GM23338 (cell line): ENCODE measurements around the gene CTXN1. TPM values are rescaled to one million over a fixed set of nuclear protein-coding genes. Genes with fewer than 3 reads are reported as not detected.
A peak's percentile ranks its signal among the peaks of the same experiment; 100 is the strongest.
"Not testable (repeated sequence)": the region's sequence is repeated elsewhere in the genome, so short reads cannot be mapped to it uniquely, and the experiment has no call there.

Experiments used
- ATAC-seq: fragments of 200-7000 bp; cut with Tn5 transposase; 3 replicates; pipeline ENCODE4 v1.9.1; 2020
- DNase-seq: peaks from one replicate; pipeline ENCODE4 v3.0.0-alpha.2; 2015; ENCODE audit warnings: low spot score
- H2AFZ ChIP-seq: fragments of 200-600 bp; sonication (generic); 2 replicates; pipeline ENCODE4 v1.8.0; 2016; ENCODE audit warnings: antibody characterized with exemption, mild to moderate bottlenecking, moderate library complexity
- H3F3A ChIP-seq: fragments of 200-600 bp; sonication (generic); replicated peaks from 2 replicates; pipeline ENCODE4 v1.8.0; 2017; ENCODE audit warnings: antibody characterized with exemption, mixed run types, low read depth
- H3K27ac ChIP-seq: fragments of 200-600 bp; sonication (generic); 2 replicates; pipeline ENCODE4 v1.6.1; 2016; ENCODE audit warnings: low read depth
- H3K27me3 ChIP-seq: fragments of 200-600 bp; sonication (generic); 2 replicates; pipeline ENCODE4 v1.8.0; 2016; ENCODE audit warnings: mild to moderate bottlenecking, mixed run types, moderate library complexity; ENCODE audit not compliant: insufficient read depth
- H3K36me3 ChIP-seq: fragments of 200-600 bp; sonication (generic); 2 replicates; pipeline ENCODE4 v1.8.0; 2016; ENCODE audit warnings: mild to moderate bottlenecking; ENCODE audit not compliant: insufficient read depth
- H3K4me1 ChIP-seq: fragments of 200-600 bp; sonication (generic); 2 replicates; pipeline ENCODE4 v1.8.0; 2016; ENCODE audit warnings: mild to moderate bottlenecking, moderate library complexity; ENCODE audit not compliant: insufficient read depth
- H3K4me2 ChIP-seq: fragments of 200-600 bp; sonication (generic); 2 replicates; pipeline ENCODE4 v1.7.1; 2017; ENCODE audit warnings: mixed run types
- H3K4me3 ChIP-seq: fragments of 200-600 bp; sonication (generic); 2 replicates; pipeline ENCODE4 v1.6.1; 2016; ENCODE audit warnings: mixed run types
- H3K79me2 ChIP-seq: fragments of 200-600 bp; sonication (generic); replicated peaks from 2 replicates; pipeline ENCODE4 v1.8.0; 2017; ENCODE audit warnings: mild to moderate bottlenecking; ENCODE audit not compliant: insufficient read depth
- H3K9me2 ChIP-seq: fragments of 200-600 bp; sonication (generic); 2 replicates; pipeline ENCODE4 v1.8.0; 2017; ENCODE audit not compliant: insufficient read depth
- H4K20me1 ChIP-seq: fragments of 200-600 bp; sonication (generic); replicated peaks from 2 replicates; pipeline ENCODE4 v1.8.0; 2017; ENCODE audit warnings: mild to moderate bottlenecking; ENCODE audit not compliant: insufficient read depth
- H3K27ac Mint-ChIP-seq: 2 replicates; pipeline ENCODE4 v1.8.0; 2020; ENCODE audit warnings: inconsistent platforms, mild to moderate bottlenecking, moderate library complexity, mixed read lengths
- H3K27me3 Mint-ChIP-seq: 3 replicates; pipeline ENCODE4 v1.8.0; 2022; ENCODE audit warnings: low read depth, mild to moderate bottlenecking, moderate library complexity, mixed read lengths, inconsistent platforms; ENCODE audit not compliant: insufficient read depth, poor library complexity
- H3K36me3 Mint-ChIP-seq: 3 replicates; pipeline ENCODE4 v1.8.0; 2021; ENCODE audit warnings: low read depth, mild to moderate bottlenecking, inconsistent platforms, moderate library complexity, mixed read lengths
- H3K4me1 Mint-ChIP-seq: 3 replicates; pipeline ENCODE4 v1.8.0; 2020; ENCODE audit warnings: mild to moderate bottlenecking, inconsistent platforms, mixed read lengths
- H3K4me3 Mint-ChIP-seq: 3 replicates; pipeline ENCODE4 v1.8.0; 2021; ENCODE audit warnings: moderate library complexity, mild to moderate bottlenecking, inconsistent platforms, mixed read lengths
- H3K9me3 Mint-ChIP-seq: 3 replicates; pipeline ENCODE4 v1.8.0; 2020; ENCODE audit warnings: moderate library complexity, mild to moderate bottlenecking, inconsistent platforms, mixed read lengths
- CREB1 ChIP-seq: fragments of 250-450 bp; sonication (Bioruptor Pico); IDR thresholded peaks from 2 replicates; pipeline ENCODE4 v1.5.0; 2020; ENCODE audit warnings: low read depth, mild to moderate bottlenecking, moderate library complexity
- EZH2 ChIP-seq: fragments of 200-600 bp; sonication (generic); IDR thresholded peaks from one replicate; pipeline ENCODE4 v1.8.0; 2017; ENCODE audit warnings: antibody characterized with exemption, mild to moderate bottlenecking, low read depth; ENCODE audit not compliant: unreplicated experiment
- JUNB ChIP-seq: IDR thresholded peaks from one replicate; pipeline ENCODE4 v1.6.1; 2016; ENCODE audit warnings: antibody characterized with exemption; ENCODE audit not compliant: unreplicated experiment
- NANOG ChIP-seq: IDR thresholded peaks from 2 replicates; pipeline ENCODE4 v1.6.1; 2016; ENCODE audit warnings: antibody characterized with exemption, borderline replicate concordance
- POLR2AphosphoS5 ChIP-seq: IDR thresholded peaks from 2 replicates; pipeline ENCODE4 v1.6.1; 2016; ENCODE audit warnings: antibody characterized with exemption, low read depth
- STAT1 ChIP-seq: IDR thresholded peaks from one replicate; pipeline ENCODE4 v1.6.1; 2016; ENCODE audit warnings: antibody characterized with exemption; ENCODE audit not compliant: unreplicated experiment
- ZNF114 ChIP-seq: fragments of 250-450 bp; sonication (Bioruptor Pico); IDR thresholded peaks from 2 replicates; pipeline ENCODE4 v1.5.0; 2020; ENCODE audit warnings: mild to moderate bottlenecking, moderate library complexity
- ZNF331 ChIP-seq: fragments of 250-450 bp; sonication (Bioruptor Pico); IDR thresholded peaks from 2 replicates; pipeline ENCODE4 v1.5.0; 2020; ENCODE audit warnings: low read depth, mild to moderate bottlenecking, moderate library complexity
- polyA plus RNA-seq: library from polyadenylated mRNA; unstranded; fragments of >200 nt; fragmentation: Nextera tagmentation; extraction: Ambion mirVana; gene quantifications from 2 replicates; pipeline ENCODE4 v1.2.1, GENCODE V29; 2016
- total RNA-seq: library from RNA; depleted of rRNA; stranded (reverse); fragments of >200 nt; shearing (Covaris generic); gene quantifications from 2 replicates; pipeline ENCODE4 v1.2.3, GENCODE V29; 2014
- TF ChIP-seq, protein P1 (sequence below): fragments of 250-450 bp; sonication (Bioruptor Pico); IDR thresholded peaks from 2 replicates; pipeline ENCODE4 v1.5.0; 2020; ENCODE audit warnings: mild to moderate bottlenecking, moderate library complexity
- TF ChIP-seq, protein P2 (sequence below), 2 experiments: fragments of 200-600 bp in 1 of 2; sonication (generic) in 1 of 2; conservative IDR thresholded peaks; 2 replicates each; pipeline versions ENCODE4 v1.5.1 to v1.6.1; 2016 to 2017; ENCODE audit warnings: antibody characterized with exemption in 2 of 2, low read depth in 2 of 2, mild to moderate bottlenecking in 2 of 2, moderate library complexity in 1 of 2
- TF ChIP-seq, protein P3 (sequence below): IDR thresholded peaks from 2 replicates; pipeline ENCODE4 v1.6.1; 2016; ENCODE audit warnings: antibody characterized with exemption

CTXN1 gene
- total and polyA plus RNA-seq, 2 experiments from 2014 or later = 22.5 to 52.4 TPM

DNA sequence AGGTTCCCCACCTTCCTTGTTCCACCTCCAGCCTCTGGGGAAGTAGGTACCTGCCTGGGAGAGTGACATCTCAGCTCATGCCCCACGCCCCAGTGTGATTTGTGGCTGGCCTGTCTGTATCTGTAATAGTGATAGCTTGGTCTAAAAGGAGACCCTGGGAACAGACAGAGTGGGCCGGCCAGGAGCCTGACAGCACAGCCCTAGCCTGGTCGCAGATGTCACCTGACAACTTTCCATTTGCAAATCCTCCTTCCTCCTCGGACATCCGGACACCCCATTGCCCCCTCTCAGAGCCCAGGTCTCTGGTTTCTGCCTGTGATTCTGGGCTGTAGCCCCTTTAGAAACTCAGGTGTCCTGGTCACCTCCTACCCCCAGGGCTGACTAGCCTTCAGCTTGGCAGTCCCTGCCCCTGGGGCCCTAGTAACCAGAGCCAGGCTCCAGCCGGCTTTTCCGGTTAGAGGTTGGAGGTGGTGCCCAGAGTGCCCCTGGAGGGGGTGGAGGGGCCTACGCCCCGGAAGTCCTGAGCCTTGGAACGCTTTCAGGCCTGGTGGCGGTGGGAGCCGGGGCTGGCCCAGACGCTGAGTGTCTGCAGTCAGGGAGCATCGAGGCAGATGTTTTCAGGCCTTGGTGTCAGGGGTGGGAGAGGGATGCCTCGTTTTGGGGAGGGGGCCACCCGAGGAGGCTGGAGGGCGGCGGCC, 31.2 kb downstream of the CTXN1 start:
- Mint-ChIP-seq H3K27me3 (peaks cover 6% of the 10 kb centered on the region), H3K27ac (no peak overlapping the region), H3K4me1 (peaks cover 5% of the 10 kb centered on the region), H3K9me3 (no peaks in the 10 kb centered on the region), H3K4me3 (no peak overlapping the region), H3K36me3 (peaks cover 8% of the 10 kb centered on the region; the same call in 2 of the 3 replicates)
- H3K27me3 ChIP-seq = no peaks in the 10 kb centered on the region
- H3K4me3 ChIP-seq = no peak overlapping the region
- no peak overlapping the region for H3K4me2 ChIP-seq
- no peak for TF ChIP-seq POLR2AphosphoS5
- TF ChIP-seq EZH2 = no peak
- TF ChIP-seq NANOG = no peak
- no peak for TF ChIP-seq CREB1 (CRISPR knock-in tag)
- TF ChIP-seq STAT1 = no peak
- TF ChIP-seq, protein P1, sequence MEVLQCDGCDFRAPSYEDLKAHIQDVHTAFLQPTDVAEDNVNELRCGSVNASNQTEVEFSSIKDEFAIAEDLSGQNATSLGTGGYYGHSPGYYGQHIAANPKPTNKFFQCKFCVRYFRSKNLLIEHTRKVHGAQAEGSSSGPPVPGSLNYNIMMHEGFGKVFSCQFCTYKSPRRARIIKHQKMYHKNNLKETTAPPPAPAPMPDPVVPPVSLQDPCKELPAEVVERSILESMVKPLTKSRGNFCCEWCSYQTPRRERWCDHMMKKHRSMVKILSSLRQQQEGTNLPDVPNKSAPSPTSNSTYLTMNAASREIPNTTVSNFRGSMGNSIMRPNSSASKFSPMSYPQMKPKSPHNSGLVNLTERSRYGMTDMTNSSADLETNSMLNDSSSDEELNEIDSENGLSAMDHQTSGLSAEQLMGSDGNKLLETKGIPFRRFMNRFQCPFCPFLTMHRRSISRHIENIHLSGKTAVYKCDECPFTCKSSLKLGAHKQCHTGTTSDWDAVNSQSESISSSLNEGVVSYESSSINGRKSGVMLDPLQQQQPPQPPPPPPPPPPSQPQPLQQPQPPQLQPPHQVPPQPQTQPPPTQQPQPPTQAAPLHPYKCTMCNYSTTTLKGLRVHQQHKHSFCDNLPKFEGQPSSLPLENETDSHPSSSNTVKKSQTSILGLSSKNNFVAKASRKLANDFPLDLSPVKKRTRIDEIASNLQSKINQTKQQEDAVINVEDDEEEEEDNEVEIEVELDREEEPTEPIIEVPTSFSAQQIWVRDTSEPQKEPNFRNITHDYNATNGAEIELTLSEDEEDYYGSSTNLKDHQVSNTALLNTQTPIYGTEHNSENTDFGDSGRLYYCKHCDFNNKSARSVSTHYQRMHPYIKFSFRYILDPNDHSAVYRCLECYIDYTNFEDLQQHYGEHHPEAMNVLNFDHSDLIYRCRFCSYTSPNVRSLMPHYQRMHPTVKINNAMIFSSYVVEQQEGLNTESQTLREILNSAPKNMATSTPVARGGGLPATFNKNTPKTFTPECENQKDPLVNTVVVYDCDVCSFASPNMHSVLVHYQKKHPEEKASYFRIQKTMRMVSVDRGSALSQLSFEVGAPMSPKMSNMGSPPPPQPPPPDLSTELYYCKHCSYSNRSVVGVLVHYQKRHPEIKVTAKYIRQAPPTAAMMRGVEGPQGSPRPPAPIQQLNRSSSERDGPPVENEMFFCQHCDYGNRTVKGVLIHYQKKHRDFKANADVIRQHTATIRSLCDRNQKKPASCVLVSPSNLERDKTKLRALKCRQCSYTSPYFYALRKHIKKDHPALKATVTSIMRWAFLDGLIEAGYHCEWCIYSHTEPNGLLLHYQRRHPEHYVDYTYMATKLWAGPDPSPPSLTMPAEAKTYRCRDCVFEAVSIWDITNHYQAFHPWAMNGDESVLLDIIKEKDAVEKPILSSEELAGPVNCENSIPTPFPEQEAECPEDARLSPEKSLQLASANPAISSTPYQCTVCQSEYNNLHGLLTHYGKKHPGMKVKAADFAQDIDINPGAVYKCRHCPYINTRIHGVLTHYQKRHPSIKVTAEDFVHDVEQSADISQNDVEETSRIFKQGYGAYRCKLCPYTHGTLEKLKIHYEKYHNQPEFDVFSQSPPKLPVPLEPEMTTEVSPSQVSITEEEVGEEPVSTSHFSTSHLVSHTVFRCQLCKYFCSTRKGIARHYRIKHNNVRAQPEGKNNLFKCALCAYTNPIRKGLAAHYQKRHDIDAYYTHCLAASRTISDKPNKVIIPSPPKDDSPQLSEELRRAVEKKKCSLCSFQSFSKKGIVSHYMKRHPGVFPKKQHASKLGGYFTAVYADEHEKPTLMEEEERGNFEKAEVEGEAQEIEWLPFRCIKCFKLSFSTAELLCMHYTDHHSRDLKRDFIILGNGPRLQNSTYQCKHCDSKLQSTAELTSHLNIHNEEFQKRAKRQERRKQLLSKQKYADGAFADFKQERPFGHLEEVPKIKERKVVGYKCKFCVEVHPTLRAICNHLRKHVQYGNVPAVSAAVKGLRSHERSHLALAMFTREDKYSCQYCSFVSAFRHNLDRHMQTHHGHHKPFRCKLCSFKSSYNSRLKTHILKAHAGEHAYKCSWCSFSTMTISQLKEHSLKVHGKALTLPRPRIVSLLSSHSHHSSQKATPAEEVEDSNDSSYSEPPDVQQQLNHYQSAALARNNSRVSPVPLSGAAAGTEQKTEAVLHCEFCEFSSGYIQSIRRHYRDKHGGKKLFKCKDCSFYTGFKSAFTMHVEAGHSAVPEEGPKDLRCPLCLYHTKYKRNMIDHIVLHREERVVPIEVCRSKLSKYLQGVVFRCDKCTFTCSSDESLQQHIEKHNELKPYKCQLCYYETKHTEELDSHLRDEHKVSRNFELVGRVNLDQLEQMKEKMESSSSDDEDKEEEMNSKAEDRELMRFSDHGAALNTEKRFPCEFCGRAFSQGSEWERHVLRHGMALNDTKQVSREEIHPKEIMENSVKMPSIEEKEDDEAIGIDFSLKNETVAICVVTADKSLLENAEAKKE (CRISPR knock-in tag) = no peak
- TF ChIP-seq ZNF114 (CRISPR knock-in tag) = no peak
- TF ChIP-seq, protein P2, sequence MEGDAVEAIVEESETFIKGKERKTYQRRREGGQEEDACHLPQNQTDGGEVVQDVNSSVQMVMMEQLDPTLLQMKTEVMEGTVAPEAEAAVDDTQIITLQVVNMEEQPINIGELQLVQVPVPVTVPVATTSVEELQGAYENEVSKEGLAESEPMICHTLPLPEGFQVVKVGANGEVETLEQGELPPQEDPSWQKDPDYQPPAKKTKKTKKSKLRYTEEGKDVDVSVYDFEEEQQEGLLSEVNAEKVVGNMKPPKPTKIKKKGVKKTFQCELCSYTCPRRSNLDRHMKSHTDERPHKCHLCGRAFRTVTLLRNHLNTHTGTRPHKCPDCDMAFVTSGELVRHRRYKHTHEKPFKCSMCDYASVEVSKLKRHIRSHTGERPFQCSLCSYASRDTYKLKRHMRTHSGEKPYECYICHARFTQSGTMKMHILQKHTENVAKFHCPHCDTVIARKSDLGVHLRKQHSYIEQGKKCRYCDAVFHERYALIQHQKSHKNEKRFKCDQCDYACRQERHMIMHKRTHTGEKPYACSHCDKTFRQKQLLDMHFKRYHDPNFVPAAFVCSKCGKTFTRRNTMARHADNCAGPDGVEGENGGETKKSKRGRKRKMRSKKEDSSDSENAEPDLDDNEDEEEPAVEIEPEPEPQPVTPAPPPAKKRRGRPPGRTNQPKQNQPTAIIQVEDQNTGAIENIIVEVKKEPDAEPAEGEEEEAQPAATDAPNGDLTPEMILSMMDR (conservative IDR thresholded peaks at IDR 0.05; ENCODE audit: low read depth in 2 of 2) = no peak
- TF ChIP-seq ZNF331 (CRISPR knock-in tag) = no peak
- TF ChIP-seq, protein P3, sequence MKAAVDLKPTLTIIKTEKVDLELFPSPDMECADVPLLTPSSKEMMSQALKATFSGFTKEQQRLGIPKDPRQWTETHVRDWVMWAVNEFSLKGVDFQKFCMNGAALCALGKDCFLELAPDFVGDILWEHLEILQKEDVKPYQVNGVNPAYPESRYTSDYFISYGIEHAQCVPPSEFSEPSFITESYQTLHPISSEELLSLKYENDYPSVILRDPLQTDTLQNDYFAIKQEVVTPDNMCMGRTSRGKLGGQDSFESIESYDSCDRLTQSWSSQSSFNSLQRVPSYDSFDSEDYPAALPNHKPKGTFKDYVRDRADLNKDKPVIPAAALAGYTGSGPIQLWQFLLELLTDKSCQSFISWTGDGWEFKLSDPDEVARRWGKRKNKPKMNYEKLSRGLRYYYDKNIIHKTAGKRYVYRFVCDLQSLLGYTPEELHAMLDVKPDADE = no peak
- TF ChIP-seq JUNB = no peak
- peak; percentile 59 for DNase-seq
- H2AFZ ChIP-seq = no peak overlapping the region
- H4K20me1 ChIP-seq = no peaks in the 10 kb centered on the region; the same call in 1 of the 2 replicates
- H3K9me2 ChIP-seq = no peaks in the 10 kb centered on the region
- H3K36me3 ChIP-seq = no peaks in the 10 kb centered on the region
- ATAC-seq = peak; percentile 87
- no peak overlapping the region for H3K27ac ChIP-seq
- no peaks in the 10 kb centered on the region for H3K79me2 ChIP-seq
- no peaks in the 10 kb centered on the region for H3F3A ChIP-seq
- 0 out of 2 replicates have a peak, but pooled peaks cover 3% of the 10 kb centered on the region for H3K4me1 ChIP-seq

DNA sequence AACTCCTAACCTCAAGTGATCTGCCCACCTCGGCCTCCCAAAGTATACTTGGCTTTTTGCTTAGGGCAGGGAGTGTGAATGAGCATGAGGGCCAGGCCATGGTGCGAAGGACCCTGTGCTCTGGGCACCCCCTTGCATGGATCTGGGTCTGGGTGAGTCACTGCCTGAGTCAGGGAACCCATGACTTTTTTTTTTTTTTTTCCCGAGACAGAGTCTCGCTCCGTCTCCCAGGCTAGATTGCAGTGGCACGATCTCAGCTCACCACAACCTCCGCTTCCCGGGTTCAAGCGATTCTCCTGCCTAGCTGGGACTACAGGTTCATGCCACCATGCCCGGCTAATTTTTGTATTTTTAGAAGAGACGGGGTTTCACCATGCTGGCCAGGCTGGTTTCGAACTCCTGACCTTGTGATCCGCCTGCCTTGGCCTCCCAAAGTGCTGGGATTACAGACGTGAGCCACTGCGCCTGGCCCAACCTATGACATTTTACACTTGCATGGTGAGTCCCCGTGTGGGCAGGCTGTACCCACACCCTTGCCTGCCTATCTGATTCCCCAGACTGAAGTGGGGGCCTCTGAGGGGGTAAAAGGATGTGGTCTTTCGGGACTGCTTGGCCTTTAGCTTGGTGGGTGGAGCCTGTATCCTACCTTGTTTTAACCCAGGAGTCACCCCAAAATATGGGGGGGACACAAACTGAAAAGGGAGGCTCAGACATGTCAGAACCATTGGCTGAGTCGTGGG, 32.4 kb downstream of the CTXN1 start:
- not testable (repeated sequence) for H3F3A ChIP-seq, H3K27ac ChIP-seq, H3K79me2 ChIP-seq, H3K36me3 ChIP-seq, H3K27ac Mint-ChIP-seq, H2AFZ ChIP-seq, H3K4me3 Mint-ChIP-seq, ATAC-seq, H3K9me2 ChIP-seq, H3K4me1 ChIP-seq, H3K36me3 Mint-ChIP-seq, H3K9me3 Mint-ChIP-seq, H3K4me1 Mint-ChIP-seq, DNase-seq, H3K4me2 ChIP-seq, H3K27me3 ChIP-seq, H3K4me3 ChIP-seq, H4K20me1 ChIP-seq
- peaks cover 10% of the 10 kb centered on the region for H3K27me3 Mint-ChIP-seq
